ENCODE measurements around the gene NEK8. TPM values are rescaled to one million over a fixed set of nuclear protein-coding genes. Genes with fewer than 3 reads are reported as not detected.

Gene NEK8
- total and polyA plus RNA-seq, 9 of the 15 experiments (the other 6 are each of a cell fraction or from before 2014, with no cell fraction given): 0.98 to 16.6 (median 4.6) TPM

DNA sequence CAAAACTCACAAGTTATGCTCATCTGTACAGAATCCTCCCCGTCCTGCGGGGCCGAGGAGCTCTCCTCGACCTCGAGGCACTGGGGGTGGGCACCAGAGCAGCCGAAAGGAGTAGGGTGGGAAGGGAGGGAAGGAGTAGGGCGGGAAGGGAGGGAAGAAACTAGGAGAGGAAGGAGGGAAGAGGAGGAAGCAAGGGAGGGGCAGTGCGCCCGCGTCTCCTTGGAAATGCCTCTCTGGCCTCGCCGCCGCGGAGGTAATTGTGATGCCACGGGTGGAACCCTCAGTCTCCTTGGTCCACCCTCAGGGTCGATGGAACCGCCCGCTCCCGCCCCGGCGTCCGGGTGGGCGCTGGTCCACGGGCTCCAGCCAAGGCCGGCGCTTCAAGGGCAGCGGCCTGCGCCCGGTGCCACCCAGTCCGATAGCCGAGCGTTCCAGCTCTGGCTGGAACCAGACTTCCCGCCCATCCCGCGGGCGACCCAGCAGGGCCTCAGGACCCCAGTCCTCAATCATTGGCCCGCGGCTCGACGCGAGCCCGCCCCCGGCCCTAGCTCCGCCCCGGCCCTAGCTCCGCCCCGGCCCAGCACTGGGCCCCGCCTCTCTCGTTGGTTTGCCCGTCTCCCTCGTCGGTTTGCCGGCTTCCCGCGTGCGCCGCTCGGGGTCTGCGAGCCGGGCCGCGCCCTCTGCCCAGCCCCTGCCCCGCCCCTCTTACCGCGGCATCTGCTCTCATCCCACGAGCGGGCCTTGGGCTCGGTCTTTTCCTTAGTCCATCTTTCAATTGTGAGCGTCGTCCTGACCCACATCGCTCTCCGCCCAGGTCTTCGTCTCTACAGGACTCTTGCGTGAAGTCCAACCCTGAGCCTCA lies 17.5 kb upstream of the NEK8 start (continued):
- peak; percentile 97 for TF ChIP-seq POLR2G (IDR thresholded peaks at IDR 0.05; ENCODE audit: low read depth, low read length)
- no peak for TF ChIP-seq ZNF140 (CRISPR knock-in tag; IDR thresholded peaks at IDR 0.05)
- TF ChIP-seq CC2D1A (IDR thresholded peaks at IDR 0.05): no peak
- no peak for TF ChIP-seq TAL1 (IDR thresholded peaks at IDR 0.05)
- TF ChIP-seq, protein P1, sequence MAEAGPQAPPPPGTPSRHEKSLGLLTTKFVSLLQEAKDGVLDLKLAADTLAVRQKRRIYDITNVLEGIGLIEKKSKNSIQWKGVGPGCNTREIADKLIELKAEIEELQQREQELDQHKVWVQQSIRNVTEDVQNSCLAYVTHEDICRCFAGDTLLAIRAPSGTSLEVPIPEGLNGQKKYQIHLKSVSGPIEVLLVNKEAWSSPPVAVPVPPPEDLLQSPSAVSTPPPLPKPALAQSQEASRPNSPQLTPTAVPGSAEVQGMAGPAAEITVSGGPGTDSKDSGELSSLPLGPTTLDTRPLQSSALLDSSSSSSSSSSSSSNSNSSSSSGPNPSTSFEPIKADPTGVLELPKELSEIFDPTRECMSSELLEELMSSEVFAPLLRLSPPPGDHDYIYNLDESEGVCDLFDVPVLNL (CRISPR knock-in tag; IDR thresholded peaks at IDR 0.05; ENCODE audit: low read depth): no peak
- no peak for TF ChIP-seq HDAC2 (IDR thresholded peaks at IDR 0.05)
- no peak for TF ChIP-seq PHF20 (IDR thresholded peaks at IDR 0.05; ENCODE audit: partially characterized antibody)
- TF ChIP-seq, protein P2, sequence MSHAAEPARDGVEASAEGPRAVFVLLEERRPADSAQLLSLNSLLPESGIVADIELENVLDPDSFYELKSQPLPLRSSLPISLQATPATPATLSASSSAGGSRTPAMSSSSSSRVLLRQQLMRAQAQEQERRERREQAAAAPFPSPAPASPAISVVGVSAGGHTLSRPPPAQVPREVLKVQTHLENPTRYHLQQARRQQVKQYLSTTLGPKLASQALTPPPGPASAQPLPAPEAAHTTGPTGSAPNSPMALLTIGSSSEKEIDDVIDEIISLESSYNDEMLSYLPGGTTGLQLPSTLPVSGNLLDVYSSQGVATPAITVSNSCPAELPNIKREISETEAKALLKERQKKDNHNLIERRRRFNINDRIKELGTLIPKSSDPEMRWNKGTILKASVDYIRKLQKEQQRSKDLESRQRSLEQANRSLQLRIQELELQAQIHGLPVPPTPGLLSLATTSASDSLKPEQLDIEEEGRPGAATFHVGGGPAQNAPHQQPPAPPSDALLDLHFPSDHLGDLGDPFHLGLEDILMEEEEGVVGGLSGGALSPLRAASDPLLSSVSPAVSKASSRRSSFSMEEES (CRISPR knock-in tag; IDR thresholded peaks at IDR 0.05): no peak
- TF ChIP-seq, protein P3, sequence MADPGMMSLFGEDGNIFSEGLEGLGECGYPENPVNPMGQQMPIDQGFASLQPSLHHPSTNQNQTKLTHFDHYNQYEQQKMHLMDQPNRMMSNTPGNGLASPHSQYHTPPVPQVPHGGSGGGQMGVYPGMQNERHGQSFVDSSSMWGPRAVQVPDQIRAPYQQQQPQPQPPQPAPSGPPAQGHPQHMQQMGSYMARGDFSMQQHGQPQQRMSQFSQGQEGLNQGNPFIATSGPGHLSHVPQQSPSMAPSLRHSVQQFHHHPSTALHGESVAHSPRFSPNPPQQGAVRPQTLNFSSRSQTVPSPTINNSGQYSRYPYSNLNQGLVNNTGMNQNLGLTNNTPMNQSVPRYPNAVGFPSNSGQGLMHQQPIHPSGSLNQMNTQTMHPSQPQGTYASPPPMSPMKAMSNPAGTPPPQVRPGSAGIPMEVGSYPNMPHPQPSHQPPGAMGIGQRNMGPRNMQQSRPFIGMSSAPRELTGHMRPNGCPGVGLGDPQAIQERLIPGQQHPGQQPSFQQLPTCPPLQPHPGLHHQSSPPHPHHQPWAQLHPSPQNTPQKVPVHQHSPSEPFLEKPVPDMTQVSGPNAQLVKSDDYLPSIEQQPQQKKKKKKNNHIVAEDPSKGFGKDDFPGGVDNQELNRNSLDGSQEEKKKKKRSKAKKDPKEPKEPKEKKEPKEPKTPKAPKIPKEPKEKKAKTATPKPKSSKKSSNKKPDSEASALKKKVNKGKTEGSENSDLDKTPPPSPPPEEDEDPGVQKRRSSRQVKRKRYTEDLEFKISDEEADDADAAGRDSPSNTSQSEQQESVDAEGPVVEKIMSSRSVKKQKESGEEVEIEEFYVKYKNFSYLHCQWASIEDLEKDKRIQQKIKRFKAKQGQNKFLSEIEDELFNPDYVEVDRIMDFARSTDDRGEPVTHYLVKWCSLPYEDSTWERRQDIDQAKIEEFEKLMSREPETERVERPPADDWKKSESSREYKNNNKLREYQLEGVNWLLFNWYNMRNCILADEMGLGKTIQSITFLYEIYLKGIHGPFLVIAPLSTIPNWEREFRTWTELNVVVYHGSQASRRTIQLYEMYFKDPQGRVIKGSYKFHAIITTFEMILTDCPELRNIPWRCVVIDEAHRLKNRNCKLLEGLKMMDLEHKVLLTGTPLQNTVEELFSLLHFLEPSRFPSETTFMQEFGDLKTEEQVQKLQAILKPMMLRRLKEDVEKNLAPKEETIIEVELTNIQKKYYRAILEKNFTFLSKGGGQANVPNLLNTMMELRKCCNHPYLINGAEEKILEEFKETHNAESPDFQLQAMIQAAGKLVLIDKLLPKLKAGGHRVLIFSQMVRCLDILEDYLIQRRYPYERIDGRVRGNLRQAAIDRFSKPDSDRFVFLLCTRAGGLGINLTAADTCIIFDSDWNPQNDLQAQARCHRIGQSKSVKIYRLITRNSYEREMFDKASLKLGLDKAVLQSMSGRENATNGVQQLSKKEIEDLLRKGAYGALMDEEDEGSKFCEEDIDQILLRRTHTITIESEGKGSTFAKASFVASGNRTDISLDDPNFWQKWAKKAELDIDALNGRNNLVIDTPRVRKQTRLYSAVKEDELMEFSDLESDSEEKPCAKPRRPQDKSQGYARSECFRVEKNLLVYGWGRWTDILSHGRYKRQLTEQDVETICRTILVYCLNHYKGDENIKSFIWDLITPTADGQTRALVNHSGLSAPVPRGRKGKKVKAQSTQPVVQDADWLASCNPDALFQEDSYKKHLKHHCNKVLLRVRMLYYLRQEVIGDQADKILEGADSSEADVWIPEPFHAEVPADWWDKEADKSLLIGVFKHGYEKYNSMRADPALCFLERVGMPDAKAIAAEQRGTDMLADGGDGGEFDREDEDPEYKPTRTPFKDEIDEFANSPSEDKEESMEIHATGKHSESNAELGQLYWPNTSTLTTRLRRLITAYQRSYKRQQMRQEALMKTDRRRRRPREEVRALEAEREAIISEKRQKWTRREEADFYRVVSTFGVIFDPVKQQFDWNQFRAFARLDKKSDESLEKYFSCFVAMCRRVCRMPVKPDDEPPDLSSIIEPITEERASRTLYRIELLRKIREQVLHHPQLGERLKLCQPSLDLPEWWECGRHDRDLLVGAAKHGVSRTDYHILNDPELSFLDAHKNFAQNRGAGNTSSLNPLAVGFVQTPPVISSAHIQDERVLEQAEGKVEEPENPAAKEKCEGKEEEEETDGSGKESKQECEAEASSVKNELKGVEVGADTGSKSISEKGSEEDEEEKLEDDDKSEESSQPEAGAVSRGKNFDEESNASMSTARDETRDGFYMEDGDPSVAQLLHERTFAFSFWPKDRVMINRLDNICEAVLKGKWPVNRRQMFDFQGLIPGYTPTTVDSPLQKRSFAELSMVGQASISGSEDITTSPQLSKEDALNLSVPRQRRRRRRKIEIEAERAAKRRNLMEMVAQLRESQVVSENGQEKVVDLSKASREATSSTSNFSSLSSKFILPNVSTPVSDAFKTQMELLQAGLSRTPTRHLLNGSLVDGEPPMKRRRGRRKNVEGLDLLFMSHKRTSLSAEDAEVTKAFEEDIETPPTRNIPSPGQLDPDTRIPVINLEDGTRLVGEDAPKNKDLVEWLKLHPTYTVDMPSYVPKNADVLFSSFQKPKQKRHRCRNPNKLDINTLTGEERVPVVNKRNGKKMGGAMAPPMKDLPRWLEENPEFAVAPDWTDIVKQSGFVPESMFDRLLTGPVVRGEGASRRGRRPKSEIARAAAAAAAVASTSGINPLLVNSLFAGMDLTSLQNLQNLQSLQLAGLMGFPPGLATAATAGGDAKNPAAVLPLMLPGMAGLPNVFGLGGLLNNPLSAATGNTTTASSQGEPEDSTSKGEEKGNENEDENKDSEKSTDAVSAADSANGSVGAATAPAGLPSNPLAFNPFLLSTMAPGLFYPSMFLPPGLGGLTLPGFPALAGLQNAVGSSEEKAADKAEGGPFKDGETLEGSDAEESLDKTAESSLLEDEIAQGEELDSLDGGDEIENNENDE (IDR thresholded peaks at IDR 0.05; ENCODE audit: low read depth, low read length): no peak
- peak in 1 of 2 experiments; percentile 35; a peak in 1 of 4 replicates for TF ChIP-seq SIN3A (IDR thresholded peaks at IDR 0.05; ENCODE audit: borderline replicate concordance in 2 of 2, control insufficient read depth in 1 of 2, low read depth in 2 of 2, low read length in 2 of 2)
- TF ChIP-seq OTX1 (CRISPR knock-in tag; IDR thresholded peaks at IDR 0.05): no peak

Measured in K562 (cell line).